ENCODE measurements around the gene MOB1A.
A peak's percentile ranks its signal among the peaks of the same experiment; 100 is the strongest.

MOB1A gene

GRCh38 chr2:74199275-74199701 lies 20.6 kb upstream of the MOB1A start:
- DNase-seq (ENCODE audit: low read depth), result no peak
- TF ChIP-seq CTCF (IDR thresholded peaks at IDR 0.05; ENCODE audit: low read depth, low read length, missing control alignments), result no peak
- in situ Hi-C loops (cut with HindIII; ENCODE audit: low sequenced_read_pairs), result no loop called here
- H3K4me3 ChIP-seq (ENCODE audit: low read depth, low read length), result peak overlapping the region; percentile 81

GRCh38 chr2:74198461-74199274 lies 20.0 kb upstream of the MOB1A start, which contains the start of gene MTHFD2:
Gene MTHFD2 (plus strand): TSS chr2:74198615. CDS start chr2:74198642, 27 bp downstream.
- peak; percentile 76 for TF ChIP-seq CTCF (IDR thresholded peaks at IDR 0.05; ENCODE audit: low read depth, low read length, missing control alignments)
- peak; percentile 86 for DNase-seq (ENCODE audit: low read depth)
- peak within 1 kb of the TSS; percentile 81 for H3K4me3 ChIP-seq (ENCODE audit: low read depth, low read length)
- in situ Hi-C loops (cut with HindIII; ENCODE audit: low sequenced_read_pairs), result no loop called here

GRCh38 chr2:74198023-74198460 lies 19.4 kb upstream of the MOB1A start:
- DNase-seq (ENCODE audit: low read depth), result no peak
- TF ChIP-seq CTCF (IDR thresholded peaks at IDR 0.05; ENCODE audit: low read depth, low read length, missing control alignments), result no peak
- in situ Hi-C loops (cut with HindIII; ENCODE audit: low sequenced_read_pairs), result no loop called here
- H3K4me3 ChIP-seq (ENCODE audit: low read depth, low read length), result peak overlapping the region; percentile 81

- no peak for TF ChIP-seq CTCF (IDR thresholded peaks at IDR 0.05; ENCODE audit: low read depth, low read length, missing control alignments)
- in situ Hi-C loops (cut with HindIII; ENCODE audit: low sequenced_read_pairs), result no loop called here
- no peak overlapping the region for H3K4me3 ChIP-seq (ENCODE audit: low read depth, low read length)
- no peak for DNase-seq (ENCODE audit: low read depth)
These were observed 18.4 kb upstream of the MOB1A start for GRCh38 chr2:74197049-74197448.

GRCh38 chr2:74194799-74195198 lies 16.1 kb upstream of the MOB1A start:
- no peak for TF ChIP-seq CTCF (IDR thresholded peaks at IDR 0.05; ENCODE audit: low read depth, low read length, missing control alignments)
- DNase-seq (ENCODE audit: low read depth), result no peak

GRCh38 chr2:74191596-74192380 lies 13.1 kb upstream of the MOB1A start:
- in situ Hi-C loops (cut with HindIII; ENCODE audit: low sequenced_read_pairs), result no loop called here
- no peak for TF ChIP-seq CTCF (IDR thresholded peaks at IDR 0.05; ENCODE audit: low read depth, low read length, missing control alignments)
- no peak overlapping the region for H3K4me3 ChIP-seq (ENCODE audit: low read depth, low read length)
- DNase-seq (ENCODE audit: low read depth), result no peak

More at GRCh38 chr2:74194799-74195198, 16.1 kb upstream of the MOB1A start:
- in situ Hi-C loops (cut with HindIII; ENCODE audit: low sequenced_read_pairs), result no loop called here
- no peak overlapping the region for H3K4me3 ChIP-seq (ENCODE audit: low read depth, low read length)
